Brain pericyte (primary cell): ENCODE results near the gene MPPED1.

Experiments
- DNase-seq: peaks from one replicate; pipeline ENCODE4 v3.0.0-alpha.2; 2012; ENCODE audit warnings: low read depth, low spot score

The MPPED1 gene

DNA sequence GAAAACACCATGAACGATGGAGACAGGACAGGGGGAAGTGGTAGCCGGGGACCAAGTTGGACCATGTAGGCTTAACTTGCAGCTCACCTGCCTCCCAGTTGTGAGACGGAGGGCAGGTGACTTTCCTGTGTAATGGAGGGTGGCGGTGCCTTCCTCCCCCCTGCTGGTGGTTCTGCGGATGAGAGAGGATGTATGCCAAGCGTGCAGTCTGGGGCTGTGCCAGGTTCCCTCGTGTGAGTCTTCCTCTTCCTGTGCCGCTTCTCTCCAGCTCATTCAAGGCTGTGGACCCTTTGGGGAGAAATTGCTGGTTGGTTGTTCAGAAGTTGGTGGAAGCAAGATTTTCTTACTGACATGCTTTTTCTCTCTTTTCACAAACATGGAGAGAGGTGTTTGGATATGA is 35.1 kb downstream of the MPPED1 start:
- no peak for DNase-seq

GRCh38 chr22:43447380-43447779 is 35.6 kb downstream of the MPPED1 start:
- DNase-seq = no peak

GRCh38 chr22:43448048-43448447 is 36.2 kb downstream of the MPPED1 start:
- no peak for DNase-seq

DNA sequence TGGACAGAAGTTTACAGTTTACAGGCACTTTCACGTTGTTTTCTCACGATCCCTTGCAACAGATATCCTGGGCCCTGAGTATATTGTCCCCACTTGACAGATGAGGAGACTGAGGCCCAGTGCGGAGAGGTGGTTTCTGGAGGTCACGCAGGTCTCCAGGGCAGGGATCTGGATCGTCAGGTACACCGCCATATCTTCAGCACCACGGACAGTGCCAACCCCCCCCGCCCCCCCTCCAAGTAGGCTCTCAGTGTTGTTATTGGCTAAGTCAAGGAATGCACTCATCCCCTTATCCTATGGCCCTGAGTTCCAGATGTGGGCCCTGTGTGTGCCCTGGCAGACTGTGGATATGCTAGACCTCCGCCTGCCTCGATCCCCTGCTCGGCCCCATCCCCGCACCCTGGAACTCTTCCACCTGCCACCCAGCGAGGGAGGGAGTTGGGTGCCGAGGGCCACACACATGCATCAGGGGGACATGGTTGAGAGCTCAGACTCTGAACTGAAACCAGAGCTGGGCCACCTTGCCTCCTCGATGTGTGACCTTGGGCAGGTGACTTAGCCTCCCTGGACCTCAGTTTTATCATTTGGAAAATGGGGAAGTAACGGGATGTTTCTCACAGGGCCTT is 37.5 kb downstream of the MPPED1 start:
- no peak for DNase-seq

GRCh38 chr22:43449831-43450225 is 38.0 kb downstream of the MPPED1 start:
- DNase-seq = no peak

GRCh38 chr22:43451371-43452050 is 39.7 kb downstream of the MPPED1 start:
- DNase-seq = no peak

- DNase-seq = no peak
Measured at GRCh38 chr22:43455846-43456245, 44.0 kb downstream of the MPPED1 start.

- DNase-seq = no peak
Measured at GRCh38 chr22:43457002-43457401, 45.2 kb downstream of the MPPED1 start.

DNA sequence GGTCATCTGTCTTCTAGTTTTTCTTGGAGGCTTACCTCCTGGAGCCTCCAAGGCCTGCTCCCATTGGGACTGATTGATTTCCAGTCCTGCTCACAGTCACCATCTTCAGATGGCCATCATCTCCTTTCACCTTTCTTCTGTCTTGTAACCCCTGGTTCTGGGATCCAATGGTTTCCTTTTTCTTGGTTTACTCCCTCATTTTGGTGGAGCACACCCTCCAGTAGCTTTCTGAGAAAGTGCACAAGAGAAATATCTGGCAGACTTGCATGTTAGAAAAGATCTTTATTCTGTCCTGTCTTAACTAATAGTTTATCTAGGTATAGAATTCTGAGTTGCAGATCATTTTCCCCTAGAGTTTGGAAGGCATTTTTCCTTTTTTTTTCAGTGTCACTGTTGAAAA is 50.9 kb downstream of the MPPED1 start:
- no peak for DNase-seq

DNA sequence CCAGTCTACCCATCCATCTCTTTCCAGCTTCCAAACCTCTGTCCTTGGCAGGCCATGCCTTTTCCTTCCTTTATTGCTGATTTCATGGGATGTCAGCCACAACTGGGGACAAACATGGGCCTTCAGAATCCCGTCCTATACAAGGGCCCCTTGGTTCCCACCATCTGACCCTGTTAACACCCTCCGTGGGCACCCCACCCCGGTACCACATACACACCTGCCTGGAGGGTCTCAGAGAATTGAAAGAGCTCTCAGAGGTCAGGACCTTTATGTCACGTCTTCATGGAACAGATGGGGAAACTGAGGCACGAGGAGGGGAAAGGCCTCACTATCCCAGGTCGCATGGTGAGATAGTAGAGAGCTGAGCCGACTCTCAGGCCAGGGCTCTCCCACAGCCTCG is 53.0 kb downstream of the MPPED1 start:
- no peak for DNase-seq

DNA sequence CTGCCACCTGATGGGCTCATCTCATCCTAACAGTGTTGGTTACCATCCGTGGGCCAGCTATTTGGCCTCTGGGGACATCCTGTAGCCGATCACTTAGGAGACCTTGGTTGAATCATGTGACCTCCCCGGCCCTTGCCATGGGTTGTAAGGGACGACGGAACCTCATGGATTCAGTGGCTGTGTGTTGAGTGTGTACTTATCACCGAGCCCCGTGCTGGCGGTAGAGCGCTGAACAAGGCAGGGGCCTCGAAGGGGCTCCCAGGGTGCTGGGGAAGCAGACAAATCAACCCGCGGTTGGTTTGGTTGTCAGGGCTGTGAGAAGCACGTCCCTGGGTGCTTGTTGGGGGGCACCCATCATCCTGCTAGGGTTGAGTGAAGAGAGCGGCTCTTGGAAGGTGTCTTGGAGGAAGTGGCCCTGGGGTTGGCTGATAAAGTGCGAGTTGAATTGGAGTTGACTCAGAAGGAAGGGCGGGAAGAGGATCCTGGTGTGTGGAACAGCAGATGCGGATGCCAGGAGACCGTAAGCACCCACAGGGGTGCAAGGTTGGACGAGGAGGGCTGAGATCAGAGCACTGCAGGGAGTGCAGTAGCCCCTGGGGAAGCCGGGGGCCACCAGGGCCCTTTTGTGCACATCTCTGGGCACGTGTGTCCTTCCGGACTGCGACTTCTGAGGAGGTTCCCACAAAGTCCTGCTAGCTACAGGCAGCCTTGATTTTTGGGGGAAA is 53.6 kb downstream of the MPPED1 start:
- no peak for DNase-seq

DNA sequence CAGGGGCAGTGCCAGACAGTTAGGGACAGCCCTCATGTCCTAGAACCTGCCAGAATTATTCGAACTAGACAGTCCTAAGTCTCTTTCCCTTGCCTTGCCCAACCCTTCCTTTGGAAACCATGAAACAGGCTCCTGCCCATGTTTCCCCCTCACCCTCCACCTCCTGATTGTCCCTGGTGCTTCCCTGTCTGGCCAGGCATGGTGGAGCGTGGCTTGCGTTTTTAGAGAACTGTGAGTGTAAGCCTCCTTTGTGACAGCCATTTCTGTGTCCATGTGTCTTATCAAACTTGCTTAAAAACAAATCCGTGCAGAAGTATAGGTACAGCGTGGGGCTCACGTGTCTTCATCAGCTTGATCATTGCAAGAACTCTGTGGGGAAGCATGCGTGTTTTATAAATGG is 54.9 kb downstream of the MPPED1 start:
- DNase-seq = no peak

- no peak for DNase-seq
Measured at GRCh38 chr22:43467216-43467940, 55.6 kb downstream of the MPPED1 start.

- no peak for DNase-seq
Measured at GRCh38 chr22:43470253-43470652, 58.4 kb downstream of the MPPED1 start.

DNA sequence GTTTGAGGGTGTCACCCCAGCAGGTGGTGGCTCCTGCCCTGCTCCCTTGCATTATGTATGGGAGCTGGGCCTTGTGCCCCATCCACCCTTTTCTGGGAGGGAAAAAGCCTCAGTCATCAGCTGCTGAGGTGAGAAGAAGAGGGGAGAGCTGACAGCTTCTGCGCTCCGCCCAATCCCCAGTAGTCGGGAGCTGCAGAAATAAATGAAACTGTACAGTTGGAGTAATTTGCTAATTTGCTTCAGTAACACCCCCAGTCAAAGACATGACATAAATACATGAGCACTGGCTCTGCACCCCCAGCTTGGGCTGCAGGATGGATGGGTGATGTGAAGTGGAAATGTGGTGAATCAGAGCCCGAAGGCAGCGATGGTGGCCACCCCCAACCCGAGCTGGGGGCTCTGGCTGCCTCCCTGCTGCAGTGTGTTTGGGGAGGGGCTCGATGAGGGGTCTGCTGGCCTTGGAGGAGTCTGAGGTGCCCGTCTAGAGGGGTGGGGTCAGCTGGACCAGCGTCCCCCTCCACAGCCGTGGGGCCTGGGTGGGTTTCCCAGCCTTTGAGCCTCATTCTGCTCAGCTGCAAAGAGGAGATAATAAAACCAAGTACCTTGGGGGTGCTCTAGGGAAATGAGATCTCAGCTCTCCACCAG is 59.2 kb downstream of the MPPED1 start:
- no peak for DNase-seq

DNA sequence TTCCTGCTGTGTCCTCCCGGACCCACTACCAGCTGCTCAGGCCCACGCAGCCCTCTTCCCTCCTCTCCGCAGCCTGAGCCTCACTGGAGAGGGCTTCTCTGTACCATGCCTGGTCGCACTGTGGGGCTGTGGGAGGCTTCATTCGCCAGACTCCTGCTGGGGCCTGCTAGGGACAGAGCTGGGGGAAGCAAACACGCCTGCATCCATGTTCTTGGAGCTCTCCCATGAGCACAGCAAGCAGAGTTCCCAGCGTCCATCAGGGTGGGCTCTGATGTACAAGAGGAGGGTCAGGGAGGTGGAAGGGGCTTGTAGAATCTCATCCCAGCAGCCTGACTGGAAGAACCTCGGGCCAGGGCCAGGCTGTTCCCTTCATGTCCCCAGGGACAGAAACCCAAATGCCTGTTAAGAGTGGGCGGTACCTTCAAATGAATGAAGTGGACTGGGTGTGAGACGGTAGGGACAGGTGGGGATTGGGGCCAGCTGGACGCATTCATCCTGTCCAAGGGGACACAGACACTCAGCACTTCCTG is 59.9 kb downstream of the MPPED1 start:
- DNase-seq = no peak

DNA sequence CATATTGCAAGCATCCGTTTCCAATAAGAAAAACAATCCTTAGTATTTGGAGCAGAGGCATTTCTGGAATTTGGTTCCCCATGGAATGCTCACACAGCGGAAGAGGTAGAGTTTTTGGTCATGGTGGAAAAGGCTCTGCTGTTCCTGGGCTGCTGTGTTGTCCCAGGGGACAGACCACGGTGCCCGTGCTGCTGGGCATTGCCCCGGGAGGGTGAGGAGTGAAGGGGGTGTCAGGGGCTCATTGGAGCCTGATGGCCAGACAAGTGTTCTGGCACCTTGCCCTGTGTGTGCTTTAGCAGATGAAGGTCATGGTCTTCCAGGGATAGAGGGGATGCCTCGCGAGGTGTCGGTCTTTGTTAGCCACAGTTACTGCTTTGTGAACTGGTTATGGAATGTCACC is 61.2 kb downstream of the MPPED1 start:
- DNase-seq = no peak

GRCh38 chr22:43473441-43473840 is 61.6 kb downstream of the MPPED1 start:
- no peak for DNase-seq

DNA sequence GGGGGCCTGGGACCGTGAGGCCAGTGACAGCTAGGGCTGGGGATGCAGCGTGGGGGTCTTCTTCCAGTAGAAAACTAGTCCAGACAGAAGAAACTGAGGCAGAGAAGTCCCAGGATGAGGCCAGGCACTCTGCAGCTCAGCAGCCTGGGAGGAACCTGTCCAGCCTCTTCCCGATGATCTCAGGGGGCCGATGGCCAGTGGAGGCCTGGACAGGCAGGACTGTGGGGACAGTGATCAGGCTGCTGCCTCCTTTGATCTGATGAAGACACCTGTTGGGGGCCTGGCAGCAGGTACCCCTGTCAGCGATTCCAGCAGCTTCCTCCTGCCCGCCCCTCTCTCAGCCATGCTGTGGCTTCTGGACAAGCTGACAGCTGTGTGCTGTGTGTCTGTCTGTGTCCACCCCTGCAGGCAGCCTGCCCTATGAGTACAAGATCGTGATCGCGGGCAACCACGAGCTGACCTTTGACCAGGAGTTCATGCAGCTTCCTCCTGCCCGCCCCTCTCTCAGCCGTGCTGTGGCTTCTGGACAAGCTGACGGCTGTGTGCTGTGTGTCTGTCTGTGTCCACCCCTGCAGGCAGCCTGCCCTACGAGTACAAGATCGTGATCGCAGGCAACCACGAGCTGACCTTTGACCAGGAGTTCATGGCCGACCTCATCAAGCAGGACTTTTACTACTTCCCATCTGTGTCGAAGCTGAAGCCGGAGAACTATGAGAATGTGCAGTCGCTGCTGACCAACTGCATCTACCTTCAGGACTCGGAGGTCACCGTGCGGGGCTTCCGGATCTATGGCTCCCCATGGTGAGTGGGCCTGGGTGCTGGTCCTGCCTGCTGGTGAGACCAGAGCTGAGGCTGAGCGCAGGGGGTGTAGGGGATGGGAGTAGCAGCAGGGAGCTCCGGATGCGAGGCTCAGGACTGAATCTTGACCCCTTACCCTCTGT is 62.6 kb downstream of the MPPED1 start:
- DNase-seq = no peak

- no peak for DNase-seq
Measured at GRCh38 chr22:43475549-43476076, 63.8 kb downstream of the MPPED1 start.
